Measurements from ENCODE around the gene RNF222. TPM values are rescaled to one million over a fixed set of nuclear protein-coding genes. Genes with fewer than 3 reads are reported as not detected.

Gene RNF222
- total and polyA plus RNA-seq, 2 of the 4 experiments (the other 2 are of a cell fraction): not detected

DNA sequence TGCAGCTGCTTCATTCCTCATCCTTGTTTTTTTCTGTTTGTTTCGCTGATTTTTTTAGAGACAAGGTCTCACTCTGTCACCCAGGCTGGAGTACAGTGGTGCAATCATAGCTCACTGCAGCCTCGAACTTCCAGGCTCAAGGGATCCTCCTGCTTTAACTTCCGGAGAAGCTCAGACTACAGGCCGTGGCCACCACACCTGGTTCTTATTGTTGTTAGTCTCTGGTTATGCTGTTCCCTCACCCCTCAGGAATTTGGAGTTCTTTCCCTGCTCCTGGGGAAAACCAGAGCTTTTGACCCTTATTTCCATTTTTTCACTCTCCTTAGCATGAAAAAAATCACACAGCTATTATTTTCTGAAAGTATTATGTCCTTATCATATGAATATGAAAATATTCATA lies 56.2 kb downstream of the RNF222 start:
- Histone ChIP-seq H3K79me1 (ENCODE audit: low read depth in 1 of 2, low read length in 2 of 2) (no peaks in the 10 kb centered on the region), H3K4me3 (ENCODE audit: insufficient read depth, low read depth, low read length) (no peak overlapping the region), H2BK20ac (ENCODE audit: low read depth, low read length) (no peak overlapping the region), H3K36me3 (ENCODE audit: control insufficient read depth, insufficient read depth, low read length) (no peaks in the 10 kb centered on the region), H2AFZ (replicated peaks; ENCODE audit: low read length, poor library complexity) (no peak overlapping the region), H4K20me1 (ENCODE audit: insufficient read depth, low read length) (no peaks in the 10 kb centered on the region), H4K8ac (ENCODE audit: low read depth in 2 of 2, low read length in 2 of 2) (no peak overlapping the region), H3K23ac (ENCODE audit: low read depth, low read length) (no peak overlapping the region), H3K9ac (ENCODE audit: low read depth, low read length) (no peak overlapping the region), H2BK120ac (ENCODE audit: low read depth, low read length) (no peak overlapping the region), H3K9me1 (ENCODE audit: insufficient read depth, low read length) (no peaks in the 10 kb centered on the region), H2BK15ac (ENCODE audit: low read depth, low read length) (no peak overlapping the region), H3K14ac (replicated peaks; ENCODE audit: low read depth, low read length) (no peak overlapping the region), H3K4me2 (ENCODE audit: low read depth, low read length) (no peak overlapping the region), H4K5ac (ENCODE audit: low read depth, low read length) (no peak overlapping the region), H3K27ac (ENCODE audit: insufficient read depth, low read length) (no peak overlapping the region), H3K9me3 (ENCODE audit: control insufficient read depth, insufficient read depth, low read length) (no peaks in the 10 kb centered on the region; the same call in 1 of the 2 replicates), H3K4me1 (ENCODE audit: control insufficient read depth, insufficient read depth, low read length) (no peaks in the 10 kb centered on the region), H3K18ac (ENCODE audit: low read depth, low read length) (no peak overlapping the region), H3K4ac (ENCODE audit: low read depth, low read length) (no peak overlapping the region), H3K27me3 (ENCODE audit: control insufficient read depth, insufficient read depth, low read length) (peaks cover 27% of the 10 kb centered on the region), H3K56ac (ENCODE audit: extremely low read depth, insufficient read depth, low read length) (no peak overlapping the region), H2AK9ac (replicated peaks; ENCODE audit: low read depth, low read length, poor library complexity) (no peak overlapping the region), H2AK5ac (ENCODE audit: low read depth, low read length) (no peak overlapping the region), H2BK5ac (ENCODE audit: low read depth, low read length, poor library complexity, severe bottlenecking) (no peak overlapping the region), H4K91ac (ENCODE audit: insufficient read depth, low read depth, low read length) (no peak overlapping the region)
- in situ Hi-C loops (cut with MboI; ENCODE audit: low sequenced_read_pairs): no loop called here
- dilution Hi-C loops (cut with HindIII; ENCODE audit: low sequenced_read_pairs, unreplicated experiment): no loop called here
- POLR2A ChIA-PET (ENCODE audit: unreplicated experiment): no interaction called here
- intact Hi-C loops (cut with micrococcal nuclease): no loop called here
- WGBS, 2 experiments (ENCODE audit: extremely low coverage in 2 of 2, insufficient read length in 1 of 2): no CpG with 5 or more reads among the region's 4 CpGs
- no TSS peak for BruUV-seq (replicated peaks)
- TF ChIP-seq MAZ (IDR thresholded peaks at IDR 0.05; ENCODE audit: borderline replicate concordance, low read depth, low read length) (no peak), RFX5 (IDR thresholded peaks at IDR 0.05; ENCODE audit: low read depth, low read length) (no peak), MAFK (IDR thresholded peaks at IDR 0.05; ENCODE audit: low read depth, low read length) (no peak), RCOR1 (IDR thresholded peaks at IDR 0.05; ENCODE audit: insufficient replicate concordance, low read length) (no peak), CEBPB (IDR thresholded peaks at IDR 0.05; ENCODE audit: low read depth, low read length) (no peak), SMC3 (IDR thresholded peaks at IDR 0.05; ENCODE audit: low read depth, low read length) (no peak), RAD21 (IDR thresholded peaks at IDR 0.05; ENCODE audit: low read length) (no peak), POLR2A (IDR thresholded peaks at IDR 0.05; ENCODE audit: low read depth, low read length) (no peak), MXI1 (IDR thresholded peaks at IDR 0.05; ENCODE audit: borderline replicate concordance, low read depth, low read length) (no peak), CHD1 (IDR thresholded peaks at IDR 0.05; ENCODE audit: low read depth, low read length) (no peak), NFE2L2 (IDR thresholded peaks at IDR 0.05; ENCODE audit: low read depth, low read length) (no peak), BHLHE40 (IDR thresholded peaks at IDR 0.05; ENCODE audit: low read depth, low read length) (no peak), FOS (IDR thresholded peaks at IDR 0.05; ENCODE audit: low read depth, low read length) (no peak)
- TF ChIP-seq, protein P1, sequence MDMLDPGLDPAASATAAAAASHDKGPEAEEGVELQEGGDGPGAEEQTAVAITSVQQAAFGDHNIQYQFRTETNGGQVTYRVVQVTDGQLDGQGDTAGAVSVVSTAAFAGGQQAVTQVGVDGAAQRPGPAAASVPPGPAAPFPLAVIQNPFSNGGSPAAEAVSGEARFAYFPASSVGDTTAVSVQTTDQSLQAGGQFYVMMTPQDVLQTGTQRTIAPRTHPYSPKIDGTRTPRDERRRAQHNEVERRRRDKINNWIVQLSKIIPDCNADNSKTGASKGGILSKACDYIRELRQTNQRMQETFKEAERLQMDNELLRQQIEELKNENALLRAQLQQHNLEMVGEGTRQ (IDR thresholded peaks at IDR 0.05; ENCODE audit: low read depth, low read length): no peak
- TF ChIP-seq, protein P2, sequence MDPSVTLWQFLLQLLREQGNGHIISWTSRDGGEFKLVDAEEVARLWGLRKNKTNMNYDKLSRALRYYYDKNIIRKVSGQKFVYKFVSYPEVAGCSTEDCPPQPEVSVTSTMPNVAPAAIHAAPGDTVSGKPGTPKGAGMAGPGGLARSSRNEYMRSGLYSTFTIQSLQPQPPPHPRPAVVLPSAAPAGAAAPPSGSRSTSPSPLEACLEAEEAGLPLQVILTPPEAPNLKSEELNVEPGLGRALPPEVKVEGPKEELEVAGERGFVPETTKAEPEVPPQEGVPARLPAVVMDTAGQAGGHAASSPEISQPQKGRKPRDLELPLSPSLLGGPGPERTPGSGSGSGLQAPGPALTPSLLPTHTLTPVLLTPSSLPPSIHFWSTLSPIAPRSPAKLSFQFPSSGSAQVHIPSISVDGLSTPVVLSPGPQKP (IDR thresholded peaks at IDR 0.05; ENCODE audit: borderline replicate concordance, low read depth, low read length): no peak
- TF ChIP-seq, protein P3, sequence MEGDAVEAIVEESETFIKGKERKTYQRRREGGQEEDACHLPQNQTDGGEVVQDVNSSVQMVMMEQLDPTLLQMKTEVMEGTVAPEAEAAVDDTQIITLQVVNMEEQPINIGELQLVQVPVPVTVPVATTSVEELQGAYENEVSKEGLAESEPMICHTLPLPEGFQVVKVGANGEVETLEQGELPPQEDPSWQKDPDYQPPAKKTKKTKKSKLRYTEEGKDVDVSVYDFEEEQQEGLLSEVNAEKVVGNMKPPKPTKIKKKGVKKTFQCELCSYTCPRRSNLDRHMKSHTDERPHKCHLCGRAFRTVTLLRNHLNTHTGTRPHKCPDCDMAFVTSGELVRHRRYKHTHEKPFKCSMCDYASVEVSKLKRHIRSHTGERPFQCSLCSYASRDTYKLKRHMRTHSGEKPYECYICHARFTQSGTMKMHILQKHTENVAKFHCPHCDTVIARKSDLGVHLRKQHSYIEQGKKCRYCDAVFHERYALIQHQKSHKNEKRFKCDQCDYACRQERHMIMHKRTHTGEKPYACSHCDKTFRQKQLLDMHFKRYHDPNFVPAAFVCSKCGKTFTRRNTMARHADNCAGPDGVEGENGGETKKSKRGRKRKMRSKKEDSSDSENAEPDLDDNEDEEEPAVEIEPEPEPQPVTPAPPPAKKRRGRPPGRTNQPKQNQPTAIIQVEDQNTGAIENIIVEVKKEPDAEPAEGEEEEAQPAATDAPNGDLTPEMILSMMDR (conservative IDR thresholded peaks at IDR 0.05; ENCODE audit: low read depth, low read length): no peak
- no peak for DNase-seq
- CTCF ChIA-PET: no interaction called here
- no peak for ATAC-seq (ENCODE audit: low read depth)

All from IMR-90 (cell line).